HG03066 (cell line): ENCODE data around the gene FCMR.
"Not testable (repeated sequence)": the region's sequence is repeated elsewhere in the genome, so short reads cannot be mapped to it uniquely, and the experiment has no call there.

ENCODE experiments used
- ATAC-seq: cut with Tn5 transposase; IDR thresholded peaks from one replicate; pipeline ENCODE4 v1.9.1; 2021; ENCODE audit warnings: low read depth; ENCODE audit not compliant: unreplicated experiment

Gene FCMR

GRCh38 chr1:206882555-206882954 lies 39.2 kb downstream of the FCMR start:
- no peak for ATAC-seq

- ATAC-seq, result no peak
Observed at GRCh38 chr1:206880314-206880713, 41.4 kb downstream of the FCMR start.

GRCh38 chr1:206878456-206878855 lies 43.3 kb downstream of the FCMR start:
- ATAC-seq, result no peak

GRCh38 chr1:206875752-206876377 lies 45.9 kb downstream of the FCMR start:
- no peak for ATAC-seq

GRCh38 chr1:206873603-206874188 lies 48.0 kb downstream of the FCMR start:
- ATAC-seq, result no peak

- no peak for ATAC-seq
Observed at GRCh38 chr1:206872139-206872538, 49.6 kb downstream of the FCMR start.

- no peak for ATAC-seq
Observed at GRCh38 chr1:206868264-206868663, 53.5 kb downstream of the FCMR start.

- ATAC-seq, result no peak
Observed at GRCh38 chr1:206867716-206868115, 54.0 kb downstream of the FCMR start.

- ATAC-seq, result no peak
Observed at GRCh38 chr1:206867239-206867638, 54.5 kb downstream of the FCMR start.

- ATAC-seq, result no peak
Observed at GRCh38 chr1:206866062-206866461, 55.7 kb downstream of the FCMR start.

GRCh38 chr1:206864939-206865671 lies 56.6 kb downstream of the FCMR start, which contains the start of gene IL20:
Gene IL20 (plus strand): TSS chr1:206865623. CDS start chr1:206865853, 230 bp downstream.
- ATAC-seq, result no peak

- no peak for ATAC-seq
Observed at GRCh38 chr1:206863266-206863665, 58.5 kb downstream of the FCMR start.

- no peak for ATAC-seq
Observed at GRCh38 chr1:206860165-206860564, 61.6 kb downstream of the FCMR start.

- ATAC-seq, result no peak
Observed at GRCh38 chr1:206859082-206859521, 62.6 kb downstream of the FCMR start.

- no peak for ATAC-seq
Observed at GRCh38 chr1:206856674-206857464, 64.9 kb downstream of the FCMR start.

- ATAC-seq, result no peak
Observed at GRCh38 chr1:206855859-206856258, 65.9 kb downstream of the FCMR start.

- no peak for ATAC-seq
Observed at GRCh38 chr1:206854401-206855129, 67.2 kb downstream of the FCMR start.

GRCh38 chr1:206853696-206854095 lies 68.0 kb downstream of the FCMR start:
- not testable (repeated sequence) for ATAC-seq
